Mucosa of descending colon (tissue), 3 donors: ENCODE measurements around the gene FBXO3. TPM values are rescaled to one million over a fixed set of nuclear protein-coding genes. Genes with fewer than 3 reads are reported as not detected.

ENCODE experiments used
- ATAC-seq: fragments of 200-7000 bp; cut with Tn5 transposase; one replicate; pipeline ENCODE4 v1.9.1; 2020; ENCODE audit warnings: mild to moderate bottlenecking, moderate library complexity
- DNase-seq, 3 donors: peaks; one replicate each; pipeline ENCODE4 v3.0.0-alpha.2; 2020
- H3K36me3 ChIP-seq: fragments of 200-600 bp; one replicate; pipeline ENCODE4 v1.8.0; 2021; ENCODE audit warnings: low read depth, mild to moderate bottlenecking
- H3K4me1 ChIP-seq: fragments of 200-600 bp; one replicate; pipeline ENCODE4 v1.8.0; 2021; ENCODE audit warnings: low read depth, mild to moderate bottlenecking
- H3K4me3 ChIP-seq: fragments of 200-600 bp; one replicate; pipeline ENCODE4 v1.8.0; 2021; ENCODE audit warnings: mild to moderate bottlenecking
- H3K9me3 ChIP-seq: fragments of 200-600 bp; one replicate; pipeline ENCODE4 v1.8.0; 2021; ENCODE audit warnings: mild to moderate bottlenecking
- intact Hi-C, 2 donors: fragments of 100-400 bp; cut with DNase I in 1 of 2; cut with micrococcal nuclease in 1 of 2; formaldehyde crosslinking; loops; one replicate each; pipeline versions ENCODE4 v1.11.0 to v1.11.1; 2022; cut with DNase I, micrococcal nuclease
- total RNA-seq, 3 donors: library from RNA; stranded (reverse); fragmentation: NEBNext Ultra II Directional in 2 of 3; extraction: Animal tissue kit (Norgen Biotek cat#: 25700) in 2 of 3; gene quantifications; one replicate each; pipeline versions ENCODE4 v1.2.1 to v1.2.4, GENCODE V29; 2021 to 2023
- TF ChIP-seq, protein P1 (sequence below): fragments of 200-600 bp; IDR thresholded peaks from one replicate; pipeline ENCODE4 v1.8.0; 2022; ENCODE audit warnings: antibody characterized with exemption, mild to moderate bottlenecking
- donor health status: DM: no; HTN: no; CAD: no; lungs with moderate emphysema.
- donor health status: DM: no; HTN: no; CAD: no.
- donor health status: DM: no; HTN: yes; CAD: no.

FBXO3 gene
- total RNA-seq, 3 donors from 2014 or later, result 27.3 to 36.0 (median 34.5) TPM

DNA sequence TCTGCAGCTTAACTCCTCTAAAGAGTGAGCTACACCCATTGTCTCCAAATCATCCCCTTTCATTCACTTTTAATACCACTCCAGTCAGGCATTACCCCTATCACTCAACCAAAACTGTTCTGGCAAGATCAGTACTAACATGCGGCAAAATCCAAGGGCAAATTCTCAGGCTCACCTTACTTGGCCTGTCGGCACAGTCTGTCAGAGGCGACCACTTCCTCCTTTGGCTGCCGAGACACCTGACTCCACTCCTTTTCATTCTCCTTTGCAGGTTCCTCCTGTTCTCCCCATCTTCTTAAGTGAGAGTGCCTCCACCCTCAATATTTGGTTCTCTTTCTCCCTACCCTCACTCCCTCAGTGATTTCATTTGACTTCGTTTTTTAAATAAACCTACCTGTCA, 77.9 kb downstream of the FBXO3 start:
- Histone ChIP-seq H3K9me3 (no peaks in the 10 kb centered on the region), H3K4me1 (peaks cover 16% of the 10 kb centered on the region), H3K36me3 (no peaks in the 10 kb centered on the region), H3K4me3 (no peak overlapping the region)
- DNase-seq (no peak), ATAC-seq (no peak)
- TF ChIP-seq, protein P1, sequence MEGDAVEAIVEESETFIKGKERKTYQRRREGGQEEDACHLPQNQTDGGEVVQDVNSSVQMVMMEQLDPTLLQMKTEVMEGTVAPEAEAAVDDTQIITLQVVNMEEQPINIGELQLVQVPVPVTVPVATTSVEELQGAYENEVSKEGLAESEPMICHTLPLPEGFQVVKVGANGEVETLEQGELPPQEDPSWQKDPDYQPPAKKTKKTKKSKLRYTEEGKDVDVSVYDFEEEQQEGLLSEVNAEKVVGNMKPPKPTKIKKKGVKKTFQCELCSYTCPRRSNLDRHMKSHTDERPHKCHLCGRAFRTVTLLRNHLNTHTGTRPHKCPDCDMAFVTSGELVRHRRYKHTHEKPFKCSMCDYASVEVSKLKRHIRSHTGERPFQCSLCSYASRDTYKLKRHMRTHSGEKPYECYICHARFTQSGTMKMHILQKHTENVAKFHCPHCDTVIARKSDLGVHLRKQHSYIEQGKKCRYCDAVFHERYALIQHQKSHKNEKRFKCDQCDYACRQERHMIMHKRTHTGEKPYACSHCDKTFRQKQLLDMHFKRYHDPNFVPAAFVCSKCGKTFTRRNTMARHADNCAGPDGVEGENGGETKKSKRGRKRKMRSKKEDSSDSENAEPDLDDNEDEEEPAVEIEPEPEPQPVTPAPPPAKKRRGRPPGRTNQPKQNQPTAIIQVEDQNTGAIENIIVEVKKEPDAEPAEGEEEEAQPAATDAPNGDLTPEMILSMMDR, result no peak
- intact Hi-C loops, result no loop called here

- Histone ChIP-seq H3K4me1 (peaks cover 25% of the 10 kb centered on the region), H3K36me3 (no peaks in the 10 kb centered on the region), H3K4me3 (no peak overlapping the region), H3K9me3 (no peaks in the 10 kb centered on the region)
- TF ChIP-seq, protein P1, result no peak
- ATAC-seq, result no peak
- no peak for DNase-seq
- intact Hi-C loops, result no loop called here
Observed at GRCh38 chr11:33695051-33695566, 79.2 kb downstream of the FBXO3 start.

- H3K4me1 ChIP-seq, result peaks cover 27% of the 10 kb centered on the region
- TF ChIP-seq, protein P1, result no peak
- no peaks in the 10 kb centered on the region for H3K9me3 ChIP-seq
- ATAC-seq (no peak), DNase-seq (no peak)
- H3K36me3 ChIP-seq, result no peaks in the 10 kb centered on the region
- H3K4me3 ChIP-seq, result no peak overlapping the region
- intact Hi-C loops, result no loop called here
Observed at GRCh38 chr11:33694346-33695050, 79.8 kb downstream of the FBXO3 start.

DNA sequence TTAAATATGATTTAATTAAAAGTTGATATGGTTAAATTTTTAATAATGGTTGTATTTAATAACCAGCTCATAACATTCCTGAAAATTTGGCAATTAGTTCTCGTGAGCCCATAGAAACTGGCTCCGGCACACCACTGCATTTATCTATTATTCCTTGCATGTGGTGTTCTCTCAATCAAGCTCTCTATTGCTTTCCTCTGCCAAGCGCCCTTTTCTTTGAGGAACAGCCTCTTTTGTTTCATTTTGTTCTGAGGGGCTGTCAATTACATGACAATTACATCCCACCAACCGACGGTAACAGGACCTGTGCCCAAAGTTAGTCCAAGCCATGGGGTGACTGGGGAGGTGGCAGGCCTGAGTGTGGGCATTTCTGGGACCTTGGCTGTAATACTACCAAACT, 81.8 kb downstream of the FBXO3 start:
- H3K36me3 ChIP-seq, result no peaks in the 10 kb centered on the region
- TF ChIP-seq, protein P1, result no peak
- H3K4me3 ChIP-seq, result no peak overlapping the region
- no peak for DNase-seq
- no peak for ATAC-seq
- intact Hi-C loops, result no loop called here
- peaks cover 27% of the 10 kb centered on the region for H3K4me1 ChIP-seq
- no peaks in the 10 kb centered on the region for H3K9me3 ChIP-seq

- intact Hi-C loops, result no loop called here
- Histone ChIP-seq H3K36me3 (no peaks in the 10 kb centered on the region), H3K4me3 (no peak overlapping the region), H3K9me3 (no peaks in the 10 kb centered on the region), H3K4me1 (peaks cover 27% of the 10 kb centered on the region)
- ATAC-seq (peak; percentile 75), DNase-seq (peak in 1 of 3 donors; percentile 77)
- TF ChIP-seq, protein P1, result no peak
Observed at GRCh38 chr11:33692013-33692504, 82.3 kb downstream of the FBXO3 start.
